Breast epithelium (tissue), 3 donors: ENCODE results near the gene PHACTR3.

Experiments used
- POLR2A ChIP-seq: fragments of 450-650 bp; IDR thresholded peaks from one replicate; pipeline ENCODE4 v1.6.1; 2016; ENCODE audit warnings: antibody characterized with exemption, mild to moderate bottlenecking, moderate library complexity
- POLR2AphosphoS5 ChIP-seq, 3 donors: sonication (generic); formaldehyde crosslinking; IDR thresholded peaks; one replicate each; pipeline ENCODE4 v1.6.1; 2017; ENCODE audit warnings: antibody characterized with exemption in 3 of 3
- TF ChIP-seq, protein P1 (sequence below), 3 donors: fragments of 450-650 bp; IDR thresholded peaks; one replicate each; pipeline ENCODE4 v1.5.1; 2016 to 2017; ENCODE audit warnings: antibody characterized with exemption in 3 of 3, mild to moderate bottlenecking in 3 of 3, moderate library complexity in 3 of 3

DNA sequence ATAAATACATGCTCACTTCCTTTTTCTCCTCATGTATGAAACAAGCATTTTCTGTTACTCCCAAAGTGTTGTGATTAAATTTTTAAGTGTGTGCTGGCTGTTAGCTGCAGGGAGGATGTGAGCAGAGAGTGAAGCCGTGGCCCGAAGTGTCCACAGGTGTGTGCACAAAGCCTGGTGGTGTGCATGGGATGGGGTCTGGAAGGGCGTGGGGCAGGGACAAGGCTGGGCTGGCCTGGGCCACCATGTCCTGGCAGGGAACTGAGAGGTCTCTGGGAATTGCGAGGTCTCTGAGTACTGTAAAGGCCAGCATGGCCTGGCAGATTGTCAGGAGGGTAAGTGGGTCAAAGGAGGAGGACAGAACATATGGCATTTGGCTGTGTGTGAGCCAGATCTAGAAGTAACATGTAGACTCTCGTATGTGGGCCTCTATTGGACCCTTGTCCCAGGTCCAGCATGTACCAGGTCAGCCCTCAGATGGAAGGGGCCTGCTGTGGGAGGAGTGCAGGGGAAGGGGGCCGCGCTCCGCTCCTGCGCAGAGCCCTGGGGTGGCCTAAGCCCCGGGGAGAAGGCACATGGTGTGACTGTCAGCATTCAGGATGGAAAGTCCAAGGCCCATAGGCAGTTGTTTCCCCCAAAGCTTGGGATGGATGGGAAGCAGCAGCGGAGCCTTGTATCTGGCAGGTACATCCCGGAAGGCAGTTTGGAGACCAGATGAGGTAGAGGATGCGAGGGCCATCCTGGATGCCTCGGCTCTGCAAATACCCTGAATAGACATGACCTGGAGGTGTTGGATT, 45.1 kb upstream of the PHACTR3 start:
- TF ChIP-seq, protein P1, sequence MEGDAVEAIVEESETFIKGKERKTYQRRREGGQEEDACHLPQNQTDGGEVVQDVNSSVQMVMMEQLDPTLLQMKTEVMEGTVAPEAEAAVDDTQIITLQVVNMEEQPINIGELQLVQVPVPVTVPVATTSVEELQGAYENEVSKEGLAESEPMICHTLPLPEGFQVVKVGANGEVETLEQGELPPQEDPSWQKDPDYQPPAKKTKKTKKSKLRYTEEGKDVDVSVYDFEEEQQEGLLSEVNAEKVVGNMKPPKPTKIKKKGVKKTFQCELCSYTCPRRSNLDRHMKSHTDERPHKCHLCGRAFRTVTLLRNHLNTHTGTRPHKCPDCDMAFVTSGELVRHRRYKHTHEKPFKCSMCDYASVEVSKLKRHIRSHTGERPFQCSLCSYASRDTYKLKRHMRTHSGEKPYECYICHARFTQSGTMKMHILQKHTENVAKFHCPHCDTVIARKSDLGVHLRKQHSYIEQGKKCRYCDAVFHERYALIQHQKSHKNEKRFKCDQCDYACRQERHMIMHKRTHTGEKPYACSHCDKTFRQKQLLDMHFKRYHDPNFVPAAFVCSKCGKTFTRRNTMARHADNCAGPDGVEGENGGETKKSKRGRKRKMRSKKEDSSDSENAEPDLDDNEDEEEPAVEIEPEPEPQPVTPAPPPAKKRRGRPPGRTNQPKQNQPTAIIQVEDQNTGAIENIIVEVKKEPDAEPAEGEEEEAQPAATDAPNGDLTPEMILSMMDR (IDR thresholded peaks at IDR 0.05): no peak
- TF ChIP-seq POLR2AphosphoS5 (IDR thresholded peaks at IDR 0.05): no peak
- TF ChIP-seq POLR2A: no peak
